ENCODE data around the gene LSM4.

The LSM4 gene

DNA sequence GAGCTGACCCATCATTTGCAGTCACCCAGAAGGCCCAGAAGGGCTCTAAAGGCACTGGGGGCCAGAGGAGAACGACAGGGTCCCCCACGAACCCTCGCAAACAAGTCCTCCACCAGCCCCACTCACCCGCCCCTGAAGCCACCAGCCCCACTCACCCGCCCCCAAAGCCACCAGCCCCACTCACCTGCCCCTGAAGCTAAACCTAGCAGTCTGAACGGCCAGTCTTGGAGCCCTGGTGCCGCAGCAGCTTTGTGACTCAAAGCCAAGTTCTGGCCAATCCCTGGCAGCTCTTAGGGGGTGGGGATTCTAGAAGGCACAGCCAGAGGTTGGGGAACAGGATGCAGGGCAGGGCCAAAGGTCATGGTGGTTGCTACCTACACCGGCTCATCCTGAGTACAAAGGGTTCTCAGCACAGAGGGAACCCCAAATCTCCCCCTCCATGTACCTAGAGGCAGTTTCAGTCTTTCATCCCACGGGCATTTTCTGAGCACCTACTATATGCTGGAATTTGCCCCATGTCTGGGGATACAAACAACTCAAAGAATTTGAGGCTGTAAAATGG lies 48.6 kb downstream of the LSM4 start, which contains the start of gene IQCN:
Gene IQCN, minus strand, starts transcription at position 234 of the 562 bp plus-strand sequence. CDS start 4,974 bp downstream, outside the sequence.
- no peak for DNase-seq

DNA sequence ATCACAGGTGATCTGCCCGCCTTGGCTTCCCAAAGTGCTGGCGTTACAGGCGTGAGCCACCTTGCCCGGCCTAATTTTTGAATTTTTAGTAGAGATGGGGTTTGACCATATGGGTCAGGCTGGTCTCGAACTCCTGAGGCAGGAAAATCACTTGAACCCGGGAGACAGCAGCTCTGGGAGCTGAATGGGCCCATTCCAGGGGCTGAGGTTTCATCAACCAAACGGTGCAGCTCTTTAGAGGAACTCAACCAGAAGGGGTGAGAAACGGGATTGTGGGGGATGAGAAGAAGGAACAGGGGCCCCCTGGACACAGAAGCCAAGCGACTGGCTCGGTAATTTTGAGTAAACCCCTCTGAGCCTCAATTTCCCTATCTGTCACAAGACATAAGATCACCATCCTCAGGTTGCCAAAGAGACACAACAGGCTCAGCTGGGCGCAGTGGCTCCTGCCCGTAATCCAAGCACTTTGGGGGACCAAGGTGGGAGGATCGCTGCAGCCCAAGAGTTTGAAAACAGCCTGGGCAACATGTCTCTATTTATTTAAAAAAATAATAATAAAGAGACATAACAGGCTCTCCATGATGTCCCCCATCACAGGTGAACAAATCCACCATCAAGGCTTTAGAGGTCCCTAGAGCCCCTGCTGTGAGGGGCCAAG lies 49.2 kb downstream of the LSM4 start:
- no peak for DNase-seq

DNA sequence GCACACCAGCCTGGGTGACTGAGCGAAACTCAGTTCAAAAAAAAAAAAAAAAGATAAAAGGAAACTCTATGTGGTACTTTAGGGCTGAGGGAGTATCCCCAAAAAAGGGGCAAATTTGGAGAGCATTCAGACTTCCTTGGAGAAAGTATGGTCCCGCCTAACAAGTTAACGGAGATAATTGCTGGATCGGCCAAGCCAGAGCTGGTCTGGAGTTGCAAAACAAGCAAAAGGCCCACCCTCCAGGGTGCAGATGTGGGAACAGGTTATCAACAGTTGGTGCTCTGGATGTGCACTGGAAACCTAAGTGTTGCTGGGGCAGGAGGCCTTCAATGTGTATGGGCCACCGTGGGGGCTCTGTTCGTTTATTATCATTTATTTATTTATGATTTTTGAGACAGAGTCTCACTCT lies 51.4 kb downstream of the LSM4 start:
- no peak for DNase-seq

DNA sequence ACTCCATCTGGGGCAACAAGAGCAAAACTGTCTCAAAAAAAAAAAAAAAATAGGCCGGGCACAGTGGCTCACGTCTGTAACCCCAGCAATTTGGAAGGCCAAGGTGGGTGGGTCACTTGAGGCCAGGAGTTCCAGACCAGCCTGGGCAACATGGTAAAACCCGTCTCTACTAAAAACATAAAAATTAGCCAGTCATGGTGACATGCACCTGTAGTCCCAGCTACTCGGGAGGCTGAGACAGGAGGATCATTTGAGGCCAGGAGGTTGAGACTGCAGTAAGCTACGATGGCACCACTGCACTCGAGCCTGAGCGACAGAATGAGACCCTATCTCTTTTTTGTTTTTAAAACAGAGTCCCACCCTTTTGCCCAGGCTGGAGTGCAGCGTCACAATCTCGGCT lies 52.5 kb downstream of the LSM4 start:
- no peak for DNase-seq

DNA sequence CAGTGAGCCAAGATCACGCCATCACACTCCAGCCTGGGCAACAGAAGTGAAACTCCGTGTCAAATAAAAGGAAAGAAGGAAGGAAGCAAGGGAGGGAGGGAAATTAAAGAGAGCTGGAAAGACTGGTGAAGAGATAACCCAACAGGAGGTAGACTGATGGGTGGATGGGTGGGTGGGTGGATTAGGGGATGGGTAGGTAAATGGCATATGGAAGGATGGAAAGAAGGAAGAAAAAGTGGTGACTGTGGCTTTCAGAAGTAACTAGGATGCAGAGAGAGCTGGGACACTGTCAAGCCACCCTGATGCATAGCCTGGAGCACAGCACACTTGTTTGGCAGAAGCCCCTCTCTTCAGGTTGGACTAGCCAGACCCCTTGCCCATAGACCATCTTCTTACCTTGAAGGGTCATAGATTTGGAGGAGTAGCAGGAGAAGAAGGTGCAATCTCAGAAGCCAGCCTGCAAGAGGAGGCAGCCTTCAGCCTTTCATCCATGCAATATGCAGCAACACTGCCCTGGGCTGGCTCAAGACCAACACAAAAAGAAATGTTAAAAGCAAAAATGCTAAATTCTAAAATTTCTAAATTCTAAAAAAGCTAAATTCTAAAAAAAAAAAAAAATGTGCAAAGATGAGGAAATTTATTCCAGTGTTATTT lies 53.7 kb downstream of the LSM4 start:
- DNase-seq: no peak

DNA sequence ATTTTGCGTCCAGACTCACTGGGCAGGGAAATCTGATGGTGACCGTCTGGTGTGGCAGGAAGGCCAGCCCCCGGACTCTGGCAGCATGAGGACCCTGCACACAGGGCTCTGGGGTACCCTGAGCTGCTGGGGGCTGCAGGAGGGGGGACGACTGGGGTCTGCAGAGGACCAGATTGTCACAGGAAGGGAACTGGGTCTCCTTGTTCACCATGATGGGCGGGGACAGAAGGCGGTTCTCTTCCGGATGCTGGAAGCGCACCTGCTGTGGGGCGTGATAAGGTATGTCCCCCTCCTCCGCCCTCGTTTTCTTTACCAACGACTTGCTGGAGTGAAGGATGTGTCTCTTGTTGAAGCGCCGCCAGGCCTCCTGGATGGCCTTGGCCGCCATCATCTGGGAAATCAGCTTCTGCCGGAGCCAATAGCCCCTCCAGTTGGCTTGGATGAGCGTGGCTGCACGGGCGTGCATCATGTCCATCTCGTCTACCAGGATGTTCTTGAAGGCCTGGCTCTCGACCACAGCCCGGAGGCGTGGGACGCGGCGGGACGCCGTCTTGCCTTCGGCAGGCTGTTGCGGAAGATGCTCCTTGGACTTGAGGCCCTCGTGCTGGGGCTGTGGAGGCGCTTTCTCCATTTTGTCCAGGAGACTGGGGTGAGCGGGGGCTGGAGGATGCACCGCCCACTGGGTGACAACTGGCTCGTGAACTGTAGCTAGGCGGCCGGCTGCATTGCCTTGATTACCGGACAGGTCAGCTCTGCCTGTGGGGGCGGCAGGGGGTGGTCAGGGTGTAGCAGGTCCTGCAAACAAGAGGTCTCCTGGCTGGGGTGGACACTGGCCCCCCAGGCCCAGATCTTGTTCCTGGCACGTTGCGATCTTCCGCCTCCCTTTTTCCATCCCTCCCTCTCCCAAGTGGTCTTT lies 55.8 kb downstream of the LSM4 start:
- DNase-seq: no peak

DNA sequence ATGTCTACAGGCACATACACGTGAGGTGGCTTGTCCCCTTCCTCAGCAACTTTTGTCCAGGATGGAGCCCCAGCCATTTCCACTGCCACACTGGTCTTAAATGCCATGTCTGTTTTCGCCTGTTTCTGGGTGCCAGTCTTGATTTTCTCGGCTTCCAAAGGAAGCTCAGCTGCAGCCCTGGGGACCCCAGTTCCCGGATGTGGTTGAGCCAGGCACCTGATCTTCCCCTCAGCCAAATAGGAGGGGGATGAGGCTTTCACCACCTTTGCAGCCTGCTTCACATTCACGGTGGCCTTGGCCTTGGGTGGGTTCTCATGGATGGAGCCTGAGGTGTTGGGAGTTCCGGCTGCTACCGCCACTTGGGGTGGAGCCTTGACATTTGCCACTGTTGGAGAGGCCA lies 57.3 kb downstream of the LSM4 start:
- DNase-seq: no peak

DNA sequence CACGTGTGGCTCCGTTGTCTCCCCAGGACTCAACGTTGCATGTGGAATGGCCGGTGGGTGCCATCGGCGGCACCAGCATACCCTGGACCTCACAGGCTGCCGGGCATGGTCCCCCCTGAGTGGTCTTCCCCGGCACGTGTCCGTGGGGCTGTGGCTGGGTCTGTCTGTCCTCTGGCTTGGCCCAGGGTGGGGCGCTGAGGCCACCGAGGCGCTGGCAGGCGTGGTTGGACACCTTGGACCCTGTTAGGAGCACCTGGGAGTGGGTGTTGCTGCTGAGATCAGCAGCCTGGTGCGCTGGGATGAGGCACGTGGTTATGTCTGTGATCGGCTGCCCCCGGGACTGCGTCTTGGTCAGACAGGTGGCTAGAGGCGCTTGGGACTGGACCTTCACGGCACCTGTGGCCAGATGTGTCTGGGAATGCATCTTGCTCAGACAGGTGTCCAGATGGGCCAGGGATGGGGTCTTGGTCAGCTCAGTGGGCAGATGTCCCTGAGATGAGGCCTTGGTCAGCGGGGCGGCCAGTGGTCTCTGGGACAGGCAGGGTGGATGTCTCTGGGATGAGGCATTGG lies 57.8 kb downstream of the LSM4 start:
- no peak for DNase-seq

DNA sequence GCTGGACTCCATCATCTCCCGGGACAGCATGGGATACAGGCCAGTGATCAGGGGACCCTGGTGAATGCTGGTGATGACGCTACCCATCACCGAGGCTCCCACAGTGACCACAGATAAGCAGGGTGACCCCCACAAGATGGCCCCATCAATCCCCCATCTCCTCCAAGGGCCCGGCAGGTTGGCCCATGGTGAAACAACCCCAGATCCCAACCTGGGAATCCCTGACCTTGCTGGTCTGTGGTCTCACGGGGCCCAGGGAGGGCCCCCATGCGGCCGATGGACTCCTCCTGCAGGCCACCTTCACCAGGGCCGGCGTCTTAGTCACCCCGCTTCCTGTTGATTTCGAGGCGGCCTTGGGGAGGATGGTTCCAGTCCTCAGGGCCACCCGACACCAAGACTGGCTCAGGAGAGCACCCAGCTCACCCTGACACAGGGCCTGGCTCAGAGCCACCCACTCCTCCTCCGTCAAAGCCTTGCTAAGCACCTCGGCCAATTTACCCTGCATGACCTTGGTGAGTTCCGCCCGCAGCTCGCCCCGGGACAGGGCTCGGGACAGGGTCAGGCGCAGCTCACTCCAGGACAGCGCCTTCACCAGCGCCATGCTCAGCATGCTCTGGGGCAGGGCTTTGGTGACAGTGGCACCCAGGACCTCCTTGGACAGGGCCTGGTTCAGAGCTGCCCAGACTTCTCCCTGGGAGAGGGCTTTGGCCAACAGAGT lies 58.6 kb downstream of the LSM4 start:
- DNase-seq: no peak

DNA sequence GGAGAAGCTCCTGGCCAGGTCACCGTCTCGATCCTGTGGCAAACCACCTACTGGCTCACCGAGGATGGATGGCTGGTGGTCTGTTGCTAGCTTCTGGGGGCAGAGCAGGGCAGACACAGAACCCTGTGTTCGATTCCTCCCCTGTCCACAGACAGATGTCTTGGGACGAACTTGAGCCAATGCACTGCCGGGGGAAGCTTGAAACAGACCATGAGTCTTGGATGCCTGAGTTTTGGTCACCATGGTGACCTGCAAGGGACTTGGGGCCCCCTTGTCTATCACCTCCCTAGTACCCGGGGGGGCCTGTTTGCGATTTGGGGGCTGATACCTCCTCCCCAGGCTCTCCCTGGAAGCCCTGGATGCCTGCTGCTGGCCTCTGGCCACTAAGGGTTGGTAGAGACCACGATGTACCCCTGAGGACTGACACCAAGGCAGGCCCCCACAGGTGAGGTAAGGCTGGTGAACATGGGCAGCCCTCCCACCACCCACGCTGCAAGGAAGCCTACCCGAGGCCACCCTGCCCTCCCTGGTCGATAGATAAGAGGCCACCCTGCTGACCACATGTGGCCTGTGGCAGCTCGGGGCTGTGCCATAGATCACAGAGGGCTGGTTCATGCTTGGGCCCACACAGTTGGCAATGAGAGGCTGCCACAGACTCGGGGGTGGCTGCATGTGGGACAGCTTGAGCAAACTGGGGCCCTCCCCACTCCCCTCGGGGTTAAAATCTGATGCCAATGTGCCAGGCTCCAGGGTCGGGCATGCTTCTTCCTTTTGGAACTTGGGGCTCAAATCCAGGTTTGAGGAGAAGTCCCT lies 59.3 kb downstream of the LSM4 start:
- no peak for DNase-seq

DNA sequence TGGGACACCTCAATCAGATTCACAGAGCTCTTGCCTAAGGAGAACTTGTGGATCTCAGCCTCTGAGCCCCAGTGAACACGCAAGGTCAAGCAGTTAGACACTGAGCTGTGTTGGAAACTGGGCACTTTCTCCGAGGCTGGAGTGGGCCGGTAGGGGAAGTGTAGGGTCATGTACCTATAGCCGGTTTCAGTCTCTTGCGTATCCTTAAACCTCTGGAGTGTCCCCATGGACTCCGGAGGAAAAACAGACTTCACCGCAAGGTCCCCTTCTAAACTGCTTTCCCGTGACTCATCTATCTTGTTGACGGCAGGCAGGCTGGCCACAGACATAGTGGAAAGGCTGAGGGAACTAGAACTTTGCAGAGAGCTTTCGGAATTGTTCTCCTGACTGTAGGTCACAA lies 60.0 kb downstream of the LSM4 start:
- DNase-seq: no peak

DNA sequence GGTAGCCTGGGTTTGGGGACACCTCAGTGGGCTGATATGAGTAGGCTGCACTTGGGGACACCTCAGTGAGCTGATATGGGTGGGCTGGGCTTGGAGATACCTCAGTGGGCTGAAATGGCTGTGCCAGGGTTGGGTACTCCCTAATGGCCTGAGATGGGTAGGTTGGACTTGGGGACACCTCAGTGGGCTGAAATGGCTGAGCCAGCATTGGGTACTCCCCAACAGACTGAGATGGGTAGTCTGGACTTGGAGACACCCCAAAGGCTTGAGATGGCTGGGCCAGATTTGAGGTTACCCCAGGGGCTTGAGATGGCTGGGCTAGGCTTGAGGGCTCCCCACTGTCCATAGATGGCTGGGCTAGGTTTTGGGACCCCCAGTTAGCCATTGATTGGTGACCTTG lies 60.7 kb downstream of the LSM4 start:
- no peak for DNase-seq

DNA sequence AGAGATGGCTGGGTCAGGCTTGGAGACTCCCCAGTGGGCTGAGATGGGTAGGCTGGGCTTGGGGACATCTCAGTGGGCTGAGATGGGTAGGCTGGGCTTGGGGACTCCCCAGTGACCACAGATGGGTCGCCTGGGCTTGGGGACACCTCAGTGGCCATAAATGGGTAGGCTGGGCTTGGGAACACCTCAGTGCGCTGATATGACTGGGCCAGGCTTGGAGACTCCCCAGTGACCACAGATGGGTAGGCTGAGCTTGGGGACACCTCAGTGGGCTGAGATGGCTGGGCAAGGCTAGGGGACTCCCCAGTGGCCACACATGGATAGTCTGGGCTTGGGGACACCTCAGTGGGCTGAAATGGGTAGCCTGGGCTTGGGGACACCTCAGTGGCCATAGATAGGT lies 61.4 kb downstream of the LSM4 start:
- no peak for DNase-seq

DNA sequence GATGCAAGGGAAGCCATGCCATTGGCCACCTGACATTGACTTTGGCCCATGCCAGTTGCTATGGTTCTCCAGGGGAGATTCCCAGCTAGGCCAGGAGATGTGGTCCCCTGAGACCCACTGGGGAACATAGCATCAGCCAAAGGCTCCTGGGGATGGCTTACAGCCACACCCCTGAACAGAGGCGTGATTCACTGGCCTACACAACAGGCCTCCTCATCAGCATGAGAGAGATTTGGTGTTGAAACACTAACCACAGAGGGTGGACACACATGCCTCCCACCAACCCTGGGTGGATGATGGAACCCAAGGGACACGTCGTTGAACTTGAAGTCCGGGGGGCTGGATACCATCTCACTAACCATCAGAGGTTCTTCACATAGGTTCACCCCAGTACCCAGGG lies 63.0 kb downstream of the LSM4 start:
- no peak for DNase-seq

DNA sequence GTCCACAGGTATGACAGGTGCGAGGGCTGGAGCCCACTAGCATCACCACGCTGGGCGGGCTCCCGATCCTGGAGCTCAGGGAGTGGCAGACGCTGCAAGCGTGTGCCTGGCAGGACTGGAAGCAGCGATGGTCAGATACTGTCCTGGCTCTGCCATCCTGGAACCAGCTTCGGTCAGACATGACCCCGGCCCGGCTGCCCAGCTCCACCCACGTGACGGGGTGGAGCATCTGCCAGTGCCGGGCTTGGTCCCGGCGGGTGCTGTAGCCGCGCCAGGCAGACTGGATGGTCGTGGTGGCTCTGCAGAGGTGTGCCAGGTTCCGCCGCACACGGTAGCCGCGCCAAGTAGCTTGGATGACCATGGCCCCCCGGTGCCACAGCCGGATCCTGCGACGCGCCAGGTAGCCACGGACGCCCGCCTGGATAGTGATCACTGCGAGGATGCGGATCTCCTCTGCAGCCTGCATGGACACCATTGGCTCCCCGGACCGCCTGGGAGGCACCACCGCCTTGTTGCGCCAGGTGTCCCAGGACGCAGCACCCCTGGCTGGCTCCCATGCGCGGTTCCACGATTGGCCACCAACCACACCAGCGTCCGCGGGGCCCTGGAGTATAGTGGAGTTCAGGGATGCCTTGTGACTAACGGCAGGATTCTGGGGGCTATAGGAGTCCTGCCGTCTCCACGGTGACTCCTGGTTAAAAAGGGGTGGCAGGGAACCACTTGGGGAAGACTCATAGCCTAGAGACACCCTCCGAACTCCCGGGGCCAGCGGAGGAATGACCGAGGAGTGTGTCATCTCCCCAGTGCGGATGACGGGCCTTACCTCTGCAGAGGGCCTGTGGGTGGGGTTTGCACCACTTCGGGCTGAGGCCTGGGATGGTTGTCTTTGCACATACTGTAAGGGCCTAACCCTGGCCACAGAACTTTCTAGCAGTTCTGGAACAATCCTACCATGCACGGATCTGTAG lies 65.1 kb downstream of the LSM4 start:
- DNase-seq: no peak

Measured in stimulated activated CD4-positive, alpha-beta T cell treated with anti-CD3 and anti-CD28 coated beads, Interleukin-2, amount 100 ng/mL, for 48 hours (primary cell).